H9 (cell line): Measurements from ENCODE around the gene MEA1. TPM values are rescaled to one million over a fixed set of nuclear protein-coding genes. Genes with fewer than 3 reads are reported as not detected.

Source experiments
- DNase-seq: peaks from one replicate; pipeline ENCODE4 v3.0.0-alpha.2; 2017
- H2AFZ ChIP-seq: one replicate; pipeline ENCODE4 v1.6.1; 2013; ENCODE audit warnings: mild to moderate bottlenecking, low read length, control low read depth, moderate library complexity
- H2AK5ac ChIP-seq: 2 replicates; pipeline ENCODE4 v1.6.1; 2013; ENCODE audit warnings: low read length, control low read depth, mixed read lengths; ENCODE audit not compliant: insufficient read length
- H2BK120ac ChIP-seq: one replicate; pipeline ENCODE4 v1.6.1; 2013; ENCODE audit warnings: low read depth, mild to moderate bottlenecking, low read length, control low read depth, inconsistent platforms; ENCODE audit not compliant: poor library complexity, severe bottlenecking
- H2BK12ac ChIP-seq: 2 replicates; pipeline ENCODE4 v1.6.1; 2013; ENCODE audit warnings: low read length, control low read depth, mixed read lengths, low read depth; ENCODE audit not compliant: insufficient read length
- H2BK15ac ChIP-seq: 2 replicates; pipeline ENCODE4 v1.6.1; 2013; ENCODE audit warnings: low read depth, low read length, control low read depth
- H2BK20ac ChIP-seq: one replicate; pipeline ENCODE4 v1.6.1; 2013; ENCODE audit warnings: low read depth, mild to moderate bottlenecking, low read length, control low read depth, inconsistent platforms; ENCODE audit not compliant: poor library complexity, severe bottlenecking
- H2BK5ac ChIP-seq: 2 replicates; pipeline ENCODE4 v1.6.1; 2013; ENCODE audit warnings: low read length, control low read depth, mixed read lengths; ENCODE audit not compliant: insufficient read length
- H3K14ac ChIP-seq: 2 replicates; pipeline ENCODE4 v1.6.1; 2013; ENCODE audit warnings: low read length, control low read depth; ENCODE audit not compliant: insufficient read depth
- H3K18ac ChIP-seq: 2 replicates; pipeline ENCODE4 v1.6.1; 2013; ENCODE audit warnings: low read depth, mild to moderate bottlenecking, mixed read lengths, low read length, control low read depth; ENCODE audit not compliant: insufficient read length
- H3K23ac ChIP-seq: 2 replicates; pipeline ENCODE4 v1.6.1; 2013; ENCODE audit warnings: low read length, control low read depth, mixed read lengths, low read depth; ENCODE audit not compliant: insufficient read length
- H3K23me2 ChIP-seq: 2 replicates; pipeline ENCODE4 v1.6.1; 2013; ENCODE audit warnings: low read depth, mild to moderate bottlenecking, mixed read lengths, low read length, control low read depth; ENCODE audit not compliant: insufficient read length, poor library complexity, severe bottlenecking
- H3K27ac ChIP-seq: 2 replicates; pipeline ENCODE4 v1.5.1; 2013; ENCODE audit warnings: low read length, control low read depth, mixed read lengths, low read depth; ENCODE audit not compliant: insufficient read length
- H3K27me3 ChIP-seq: 2 replicates; pipeline ENCODE4 v1.6.1; 2013; ENCODE audit warnings: low read length, control low read depth, inconsistent platforms; ENCODE audit not compliant: insufficient read depth
- H3K4ac ChIP-seq: 2 replicates; pipeline ENCODE4 v1.6.1; 2013; ENCODE audit warnings: low read depth, mild to moderate bottlenecking, control low read depth, inconsistent platforms, low read length, moderate library complexity
- H3K4me1 ChIP-seq: 2 replicates; pipeline ENCODE4 v1.6.1; 2013; ENCODE audit warnings: low read length, control low read depth, inconsistent platforms; ENCODE audit not compliant: insufficient read depth
- H3K4me2 ChIP-seq: 2 replicates; pipeline ENCODE4 v1.6.1; 2013; ENCODE audit warnings: low read length, control low read depth, mixed read lengths; ENCODE audit not compliant: insufficient read length, insufficient read depth
- H3K56ac ChIP-seq: 2 replicates; pipeline ENCODE4 v1.6.1; 2013; ENCODE audit warnings: low read depth, mild to moderate bottlenecking, mixed read lengths, low read length, control low read depth; ENCODE audit not compliant: insufficient read length
- H3K79me1 ChIP-seq: 2 replicates; pipeline ENCODE4 v1.6.1; 2013; ENCODE audit warnings: low read depth, mild to moderate bottlenecking, moderate library complexity, low read length, control low read depth, inconsistent platforms; ENCODE audit not compliant: insufficient read depth, poor library complexity, severe bottlenecking
- H3K79me2 ChIP-seq: 2 replicates; pipeline ENCODE4 v1.6.1; 2013; ENCODE audit warnings: low read length, control low read depth, inconsistent platforms; ENCODE audit not compliant: insufficient read depth
- H3K9ac ChIP-seq: 2 replicates; pipeline ENCODE4 v1.6.1; 2013; ENCODE audit warnings: low read length, control low read depth, mixed read lengths; ENCODE audit not compliant: insufficient read length; ENCODE audit errors: extremely low read depth
- H3K9me3 ChIP-seq: one replicate; pipeline ENCODE4 v1.6.1; 2013; ENCODE audit warnings: low read depth, low read length, inconsistent platforms; ENCODE audit not compliant: control insufficient read depth
- H3T11ph ChIP-seq: one replicate; pipeline ENCODE4 v1.6.1; 2013; ENCODE audit warnings: mild to moderate bottlenecking, low read length, control low read depth, inconsistent platforms
- H4K20me1 ChIP-seq: one replicate; pipeline ENCODE4 v1.6.1; 2013; ENCODE audit not compliant: control insufficient read depth, insufficient read length, insufficient read depth
- H4K5ac ChIP-seq: 2 replicates; pipeline ENCODE4 v1.6.1; 2013; ENCODE audit warnings: low read depth, mild to moderate bottlenecking, mixed read lengths, low read length, control low read depth; ENCODE audit not compliant: insufficient read length
- H4K8ac ChIP-seq: replicated peaks from 2 replicates; pipeline ENCODE4 v1.6.1; 2013; ENCODE audit warnings: low read length, control low read depth, mixed read lengths, low read depth; ENCODE audit not compliant: insufficient read length
- H4K91ac ChIP-seq: 2 replicates; pipeline ENCODE4 v1.6.1; 2013; ENCODE audit warnings: low read depth, mild to moderate bottlenecking, moderate library complexity, mixed read lengths, low read length, control low read depth; ENCODE audit not compliant: insufficient read length
- H3K27ac Mint-ChIP-seq, 3 experiments: 2 replicates in 2 of 3; 3 replicates in 1 of 3; pipeline ENCODE4 v1.8.0; 2020 to 2021; ENCODE audit warnings: mixed read lengths in 3 of 3, mild to moderate bottlenecking in 1 of 3, moderate library complexity in 1 of 3
- H3K27me3 Mint-ChIP-seq: 2 replicates; pipeline ENCODE4 v1.8.0; 2021; ENCODE audit warnings: low read depth, mild to moderate bottlenecking, moderate library complexity, mixed read lengths
- H3K36me3 Mint-ChIP-seq, 3 experiments: 2 replicates in 2 of 3; 3 replicates in 1 of 3; pipeline ENCODE4 v1.8.0; 2020 to 2021; ENCODE audit warnings: low read depth in 3 of 3, mixed read lengths in 3 of 3; ENCODE audit not compliant: insufficient read depth in 1 of 3
- H3K4me1 Mint-ChIP-seq, 2 experiments: 2 replicates each; pipeline ENCODE4 v1.8.0; 2020; ENCODE audit warnings: mixed read lengths in 2 of 2
- H3K4me3 Mint-ChIP-seq, 2 experiments: 2 replicates in 1 of 2; 3 replicates in 1 of 2; pipeline ENCODE4 v1.8.0; 2020 to 2021; ENCODE audit warnings: mild to moderate bottlenecking in 2 of 2, mixed read lengths in 2 of 2, moderate library complexity in 1 of 2
- H3K9me3 Mint-ChIP-seq, 2 experiments: 2 replicates in 1 of 2; 3 replicates in 1 of 2; pipeline ENCODE4 v1.8.0; 2020; ENCODE audit warnings: mild to moderate bottlenecking in 2 of 2, mixed read lengths in 2 of 2, moderate library complexity in 1 of 2
- CTCF ChIP-seq: fragments of 200-600 bp; sonication (generic); conservative IDR thresholded peaks from 3 replicates; pipeline ENCODE4 v1.8.0; 2021; ENCODE audit warnings: antibody characterized with exemption, mild to moderate bottlenecking
- WGBS: extraction: QIAGEN DNeasy Blood & Tissue Kit; methylation state at CpG from one replicate; pipeline ENCODE4 v1.1.7; 2013; ENCODE audit warnings: missing lambda C conversion rate, low lambda C conversion rate, mixed read lengths; ENCODE audit not compliant: insufficient read length; ENCODE audit errors: extremely low coverage; 5-methylcytosine and 5-hydroxymethylcytosine counted together
- total RNA-seq: library from RNA; stranded (reverse); gene quantifications from 2 replicates; pipeline ENCODE4 v1.2.1, GENCODE V29; 2021

The MEA1 gene
- total RNA-seq, 1 experiment from 2014 or later = 113 TPM

- Mint-ChIP-seq H3K4me1 (0 out of 4 replicates have a peak, but pooled peaks cover 0 to 2% of the 10 kb centered on the region in 2 experiments), H3K27me3 (peaks cover under 1% of the 10 kb centered on the region; the same call in 1 of the 2 replicates), H3K36me3 (peaks cover 0 to 34% (median 14%) of the 10 kb centered on the region in 3 experiments; a peak in 5 of 7 replicates), H3K27ac (peak overlapping the region in 1 of 3 experiments; percentile 40; a peak in 1 of 7 replicates), H3K4me3 (no peak overlapping the region), H3K9me3 (no peaks in the 10 kb centered on the region)
- no peak overlapping the region for H2BK20ac ChIP-seq
- H4K8ac ChIP-seq = no peak overlapping the region
- H3T11ph ChIP-seq = no peak overlapping the region
- H3K14ac ChIP-seq = no peak overlapping the region
- H2BK120ac ChIP-seq = no peak overlapping the region
- no peak overlapping the region for H3K27ac ChIP-seq
- H3K9me3 ChIP-seq = no peaks in the 10 kb centered on the region
- no peak overlapping the region for H4K5ac ChIP-seq
- H2BK15ac ChIP-seq = no peak overlapping the region
- no peaks in the 10 kb centered on the region for H3K79me2 ChIP-seq
- no peak for DNase-seq
- no peaks in the 10 kb centered on the region for H3K23me2 ChIP-seq
- no peak overlapping the region for H2AFZ ChIP-seq
- no peaks in the 10 kb centered on the region for H3K79me1 ChIP-seq
- H3K56ac ChIP-seq = no peak overlapping the region
- no peaks in the 10 kb centered on the region for H3K27me3 ChIP-seq
- no peak overlapping the region for H4K91ac ChIP-seq
- H2BK12ac ChIP-seq = no peak overlapping the region
- no peak overlapping the region for H3K4ac ChIP-seq
- no peak overlapping the region for H3K18ac ChIP-seq
- H2BK5ac ChIP-seq = no peak overlapping the region
- no peak overlapping the region for H3K23ac ChIP-seq
- H3K9ac ChIP-seq = no peak overlapping the region
- H4K20me1 ChIP-seq = no peaks in the 10 kb centered on the region
- no peak overlapping the region for H2AK5ac ChIP-seq
- no peak for TF ChIP-seq CTCF
- no peak overlapping the region for H3K4me2 ChIP-seq
- no CpG with 5 or more reads among the region's 11 CpGs for WGBS
- H3K4me1 ChIP-seq = no peaks in the 10 kb centered on the region
Observed at GRCh38 chr6:42967228-42967627, 46.5 kb downstream of the MEA1 start.
